ENCODE data around the gene STARD13.
"Not testable (repeated sequence)": the region's sequence is repeated elsewhere in the genome, so short reads cannot be mapped to it uniquely, and the experiment has no call there.

The STARD13 gene

DNA sequence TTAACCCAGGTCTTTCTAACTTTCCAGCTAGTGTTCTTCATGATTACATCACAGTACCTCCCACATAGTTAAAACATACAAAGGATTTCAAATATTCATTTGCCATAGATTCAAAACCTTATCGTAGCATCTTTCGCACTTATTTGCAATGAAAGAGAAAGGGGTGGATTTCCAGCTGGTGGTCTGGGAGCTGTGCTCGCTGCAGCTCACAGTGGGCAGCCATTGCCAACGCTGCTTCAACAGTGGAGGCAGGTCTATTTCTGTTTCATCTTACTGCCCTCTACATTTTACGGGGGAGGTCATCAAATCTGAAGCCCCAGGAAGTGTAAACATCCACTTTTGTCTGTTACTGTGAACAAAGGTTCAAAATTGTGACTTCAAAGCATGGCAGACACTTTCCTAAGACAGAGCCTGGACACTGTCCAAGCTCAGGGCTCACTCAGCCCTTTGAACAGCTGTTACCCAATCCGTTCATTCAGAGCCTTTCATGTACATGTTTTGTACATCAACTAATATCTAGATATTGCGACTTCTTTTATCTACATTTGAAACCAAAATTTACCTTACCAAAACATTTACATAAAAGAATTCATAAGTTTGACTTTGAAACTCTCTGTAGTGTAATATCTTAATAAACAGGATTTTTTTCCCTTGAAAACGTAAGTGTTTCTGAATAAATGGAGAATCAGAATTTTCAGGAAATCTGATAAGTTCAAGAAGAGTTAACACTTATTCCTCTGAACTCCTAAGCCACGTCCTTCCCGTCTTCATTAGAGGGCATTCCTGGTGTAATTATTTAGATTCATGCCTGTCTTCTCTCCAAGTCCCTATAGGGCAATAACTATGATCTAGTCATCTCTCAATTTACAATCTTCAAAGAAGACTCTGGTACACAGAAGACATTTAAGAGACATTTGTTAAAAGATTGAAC, 25.1 kb downstream of the STARD13 start:
- H3K27ac ChIP-seq = no peak overlapping the region
- DNase-seq (ENCODE audit: low read depth, low spot score) = no peak

- DNase-seq (ENCODE audit: low read depth, low spot score) = no peak
- H3K27ac ChIP-seq = no peak overlapping the region
Observed at GRCh38 chr13:33259296-33259695, 26.3 kb downstream of the STARD13 start.

GRCh38 chr13:33258808-33259193, 26.8 kb downstream of the STARD13 start:
- H3K27ac ChIP-seq = no peak overlapping the region
- no peak for DNase-seq (ENCODE audit: low read depth, low spot score)

DNA sequence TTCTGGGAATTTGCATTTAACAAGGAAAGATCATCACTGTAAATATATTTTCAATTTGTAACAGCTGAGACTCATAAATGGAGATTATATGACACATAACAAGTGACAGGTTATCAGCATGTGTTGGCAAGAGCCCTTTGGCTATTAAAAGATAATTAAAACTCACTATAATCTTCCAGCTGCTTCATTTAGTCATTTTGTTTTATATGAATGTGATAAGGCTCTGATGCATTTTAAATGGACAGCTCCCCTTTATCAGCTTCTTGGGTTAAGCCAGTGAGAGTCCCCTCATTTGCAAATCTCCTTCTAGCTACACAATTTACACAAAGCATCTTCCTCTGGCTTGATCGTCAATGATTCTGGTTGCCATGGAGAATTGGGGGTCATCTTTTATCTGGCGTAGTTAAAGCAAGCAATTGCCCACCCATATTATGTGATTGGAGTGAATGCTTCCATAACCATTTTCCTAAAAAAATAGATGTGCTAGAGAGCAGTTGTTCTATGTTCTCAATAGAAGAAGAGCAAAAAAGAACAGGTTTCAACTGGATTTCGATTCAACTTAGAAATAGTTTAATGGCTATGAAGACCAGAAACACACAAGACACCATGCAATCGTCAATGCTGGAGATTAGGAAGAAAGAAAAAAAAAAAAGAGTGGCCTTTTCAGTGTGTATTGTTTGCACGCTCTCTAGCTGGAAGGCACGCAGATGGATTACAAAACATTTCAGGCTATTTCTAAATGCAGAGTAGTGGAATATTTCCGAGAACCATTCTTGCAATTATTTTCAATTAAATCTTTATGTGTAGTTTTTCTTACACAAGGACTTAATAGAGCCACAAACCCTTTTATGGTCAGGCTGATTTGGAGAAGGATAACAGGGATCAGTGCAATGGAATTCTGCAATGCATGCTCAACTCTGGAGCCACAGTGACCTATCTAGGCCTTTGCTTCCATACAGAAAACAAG, 27.4 kb downstream of the STARD13 start:
- no peak for DNase-seq (ENCODE audit: low read depth, low spot score)
- H3K27ac ChIP-seq = no peak overlapping the region

DNA sequence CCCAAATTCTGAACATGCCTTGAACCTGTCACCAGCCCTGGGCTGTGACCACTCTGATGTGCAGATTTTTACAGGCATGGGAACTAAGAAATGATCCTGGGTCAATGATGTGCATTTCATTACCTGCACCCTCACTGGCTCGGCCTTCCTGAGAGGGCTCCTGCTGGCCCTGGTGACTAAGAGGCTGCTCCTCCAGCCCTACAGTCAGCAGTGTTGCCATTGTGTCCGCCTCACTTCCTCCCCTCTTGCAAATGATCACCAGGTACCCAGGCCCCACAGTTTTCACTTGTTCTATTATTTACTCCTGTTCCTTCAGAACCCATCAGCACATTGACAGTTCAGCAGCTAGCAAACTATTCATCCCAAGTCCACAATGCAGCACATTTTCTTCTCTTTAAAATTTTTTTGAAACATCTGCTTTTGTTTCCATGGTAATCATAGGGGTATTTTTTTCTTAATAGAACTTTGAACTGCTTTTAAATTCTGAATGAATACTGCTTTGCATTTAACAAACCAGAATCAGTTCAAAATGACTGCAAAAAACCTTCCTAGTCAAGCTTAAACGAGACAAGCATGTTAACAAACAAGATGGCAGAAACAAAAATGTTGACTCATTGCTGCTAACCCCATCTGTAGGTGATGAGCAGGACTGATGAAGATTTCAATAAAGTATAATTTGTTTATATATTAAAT, 29.3 kb downstream of the STARD13 start:
- DNase-seq (ENCODE audit: low read depth, low spot score) = no peak
- H3K27ac ChIP-seq = no peak overlapping the region

DNA sequence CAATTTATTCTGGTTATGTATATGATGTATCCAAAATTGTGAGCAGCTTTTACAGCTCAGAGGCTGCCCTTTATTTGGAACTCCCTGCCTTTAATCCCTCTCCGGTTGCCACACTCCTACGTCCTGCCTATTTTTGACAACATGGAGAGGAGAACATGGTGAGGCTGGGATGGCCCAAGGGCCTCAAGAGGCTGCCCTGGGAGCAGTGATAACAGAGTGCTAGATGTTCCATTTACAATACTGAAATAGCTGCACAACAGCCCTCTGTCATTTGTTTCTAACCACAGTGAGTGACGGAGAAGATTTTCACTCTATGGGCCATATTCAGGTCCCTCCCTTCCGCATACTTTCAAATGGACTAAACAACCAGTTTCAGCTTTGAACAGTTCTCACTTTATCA, 33.4 kb downstream of the STARD13 start:
- peak overlapping the region; percentile 48 for H3K27ac ChIP-seq
- no peak for DNase-seq (ENCODE audit: low read depth, low spot score)

DNA sequence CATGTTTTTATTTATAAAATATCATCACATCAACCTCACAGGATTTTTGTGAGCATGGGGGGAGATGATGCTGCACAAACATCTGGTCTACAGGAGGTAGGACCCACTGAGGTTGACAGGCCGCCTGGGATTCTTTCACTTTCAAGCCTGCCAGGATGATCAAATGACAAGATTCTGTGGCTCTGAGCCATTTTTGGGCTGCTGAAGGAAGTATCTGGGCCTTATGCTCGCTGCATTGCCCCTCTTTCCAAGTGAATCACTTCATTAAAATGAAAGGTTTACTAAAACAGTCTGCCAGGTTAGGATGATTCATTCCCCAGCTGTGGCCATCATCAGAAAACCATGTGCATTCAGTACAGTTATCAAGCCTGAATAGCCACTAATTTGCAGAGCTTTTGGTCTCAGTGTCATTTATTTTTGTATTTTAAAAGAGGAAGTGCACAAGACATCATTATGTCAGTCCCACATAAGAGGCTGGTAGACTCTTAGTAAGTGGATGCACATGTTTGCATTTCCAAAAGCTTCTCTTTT, 34.4 kb downstream of the STARD13 start:
- DNase-seq (ENCODE audit: low read depth, low spot score) = peak; percentile 37
- H3K27ac ChIP-seq = peak overlapping the region; percentile 48

DNA sequence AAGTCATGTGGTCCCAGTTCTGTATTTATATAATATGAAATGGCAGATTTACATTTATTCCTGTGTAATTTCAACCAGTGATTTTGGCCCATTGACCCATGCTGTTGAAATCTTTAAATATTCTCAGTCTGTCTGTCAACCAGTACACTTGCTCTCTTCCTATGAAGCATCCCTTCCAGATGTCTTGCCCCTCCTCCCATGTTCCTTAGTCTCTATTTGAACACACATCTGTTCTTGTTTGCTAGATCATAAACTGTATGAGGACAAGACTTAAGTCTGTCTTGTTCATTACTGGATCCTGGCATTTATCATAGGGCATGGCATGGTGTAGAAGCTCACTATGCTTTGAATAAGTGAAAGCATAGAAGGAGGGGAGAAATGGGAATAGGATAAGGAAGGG, 34.9 kb downstream of the STARD13 start:
- H3K27ac ChIP-seq = peak overlapping the region; percentile 48
- DNase-seq (ENCODE audit: low read depth, low spot score) = no peak

- DNase-seq (ENCODE audit: low read depth, low spot score) = no peak
- peak overlapping the region; percentile 20 for H3K27ac ChIP-seq
Observed at GRCh38 chr13:33249894-33250293, 35.7 kb downstream of the STARD13 start.

DNA sequence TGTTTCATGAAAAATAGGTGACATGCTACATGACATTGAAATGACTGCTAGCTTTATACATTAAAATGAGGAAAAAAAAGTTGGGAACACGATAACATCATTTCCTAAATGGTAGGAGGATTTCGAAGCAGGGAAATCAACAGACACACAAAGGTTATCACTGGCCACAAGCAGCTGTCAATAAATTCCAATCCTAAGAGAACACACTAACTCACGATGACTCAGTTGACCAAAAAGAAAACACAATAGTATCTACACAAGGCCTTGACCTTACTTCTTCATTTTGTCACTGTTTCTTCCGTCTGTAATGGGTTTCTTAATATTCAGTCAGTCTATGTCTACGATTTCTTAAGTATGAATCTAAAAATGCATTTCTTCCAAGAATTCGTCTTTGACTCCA, 36.5 kb downstream of the STARD13 start:
- H3K27ac ChIP-seq = peak overlapping the region; percentile 20
- DNase-seq (ENCODE audit: low read depth, low spot score) = no peak

DNA sequence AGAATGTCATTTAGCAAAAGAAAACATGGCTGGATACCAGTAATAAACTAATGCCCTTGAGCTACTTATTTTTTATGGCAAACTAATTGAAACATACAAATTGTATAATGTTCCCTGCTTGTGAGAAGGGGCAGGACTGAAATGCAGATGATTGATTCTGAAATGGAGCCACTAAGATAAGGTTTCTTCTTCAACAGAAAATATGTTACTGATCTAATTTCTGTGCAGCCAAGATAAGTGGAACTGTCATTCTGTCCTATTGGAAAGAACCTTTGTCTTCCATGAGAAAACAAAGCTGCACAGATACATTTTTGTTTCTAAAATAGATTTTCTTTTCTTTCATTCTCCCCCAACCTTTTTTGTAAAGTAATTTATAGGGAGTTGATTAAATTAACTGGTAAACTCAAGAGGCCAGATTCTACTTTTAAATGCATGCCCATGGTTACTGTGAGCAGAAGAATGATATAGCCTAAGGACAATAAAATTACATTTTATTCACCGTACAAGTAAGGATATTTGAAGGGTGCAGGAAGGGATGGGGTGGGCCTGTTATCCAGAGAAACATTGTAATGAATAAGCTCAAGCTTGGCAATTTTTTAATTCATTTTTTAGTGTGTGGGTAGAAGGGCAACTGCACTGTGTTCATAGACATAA, 39.9 kb downstream of the STARD13 start:
- H3K27ac ChIP-seq = peak overlapping the region; percentile 43
- DNase-seq (ENCODE audit: low read depth, low spot score) = no peak

DNA sequence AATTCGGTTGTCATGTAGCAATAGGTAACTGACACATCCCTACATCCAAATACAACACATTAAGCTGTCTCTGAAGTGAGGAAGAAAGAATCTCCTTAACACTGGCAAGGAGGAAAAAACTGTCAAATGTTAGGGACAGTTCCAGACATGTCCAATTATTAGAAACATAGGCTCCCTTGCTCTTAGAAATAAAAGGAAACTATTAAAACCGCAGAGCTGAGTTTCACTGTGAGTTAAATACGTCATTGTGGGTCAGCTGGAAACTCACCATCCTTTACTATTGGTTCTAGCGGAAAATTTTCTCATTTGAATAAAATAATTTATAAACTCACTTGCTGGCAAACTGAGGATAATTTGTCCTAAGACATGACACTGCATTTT, 40.7 kb downstream of the STARD13 start:
- DNase-seq (ENCODE audit: low read depth, low spot score) = peak; percentile 36
- peak overlapping the region; percentile 43 for H3K27ac ChIP-seq

DNA sequence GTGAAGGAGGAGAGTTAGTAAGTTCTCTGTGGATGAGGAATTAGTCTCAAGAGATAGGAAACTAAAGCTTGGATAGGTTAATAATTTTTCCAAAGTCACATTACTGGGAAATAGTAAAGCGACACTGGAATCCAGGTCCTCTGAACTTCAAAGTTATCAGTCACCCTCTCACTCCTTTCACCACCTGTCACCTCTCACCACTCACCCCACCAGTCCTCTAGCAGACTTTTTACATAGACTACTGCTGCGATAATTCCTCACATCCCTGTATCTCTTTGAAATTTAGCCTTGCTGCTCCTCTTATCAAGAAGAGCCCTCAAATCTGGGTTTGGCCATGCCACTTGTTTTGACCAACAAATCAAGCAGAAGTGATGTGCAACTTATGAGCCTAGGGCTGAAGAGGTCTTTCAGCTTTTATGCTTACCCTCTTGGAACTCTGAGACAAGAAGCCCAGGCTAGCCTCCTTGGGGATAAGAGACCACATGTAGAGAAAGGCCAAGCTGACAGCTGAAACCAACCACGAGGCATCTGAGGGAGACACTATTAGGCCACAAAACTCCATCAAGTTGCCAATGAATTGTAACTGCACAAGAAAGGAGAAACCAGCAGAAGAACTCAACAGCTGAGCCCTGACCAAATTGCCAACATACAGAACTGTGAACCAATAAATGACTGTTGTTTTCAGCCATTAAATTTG, 41.2 kb downstream of the STARD13 start:
- DNase-seq (ENCODE audit: low read depth, low spot score) = no peak
- H3K27ac ChIP-seq = peak overlapping the region; percentile 43

DNA sequence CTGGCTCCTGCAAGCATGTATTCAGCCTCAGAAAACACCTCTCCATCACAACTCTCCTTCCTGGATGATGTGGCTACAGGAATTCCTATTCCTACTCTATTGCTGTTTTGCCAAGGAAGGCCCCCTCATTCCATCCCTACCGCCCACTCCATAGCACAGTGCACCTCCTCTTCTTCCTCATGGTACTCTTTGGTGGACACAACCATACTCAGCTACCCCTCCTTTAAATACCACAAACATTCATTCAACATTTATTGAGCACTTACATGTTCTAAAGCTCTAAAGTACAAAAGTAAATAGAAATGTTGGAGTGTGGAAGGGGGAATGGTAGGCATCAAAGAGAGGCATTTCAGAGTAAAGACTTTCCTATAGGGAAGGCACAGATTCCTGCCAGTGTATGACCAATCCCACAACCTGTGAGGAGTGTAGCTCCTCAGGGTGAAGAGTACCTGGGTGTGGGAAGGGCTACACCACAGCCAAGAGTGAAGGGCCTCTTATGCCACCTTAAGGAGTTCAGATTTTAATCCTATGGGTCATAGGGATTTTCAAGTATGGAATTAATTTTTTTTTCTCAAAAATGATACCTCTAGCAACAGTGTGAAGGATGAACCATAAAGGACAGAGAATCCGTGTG, 42.5 kb downstream of the STARD13 start:
- no peak overlapping the region for H3K27ac ChIP-seq
- no peak for DNase-seq (ENCODE audit: low read depth, low spot score)

DNA sequence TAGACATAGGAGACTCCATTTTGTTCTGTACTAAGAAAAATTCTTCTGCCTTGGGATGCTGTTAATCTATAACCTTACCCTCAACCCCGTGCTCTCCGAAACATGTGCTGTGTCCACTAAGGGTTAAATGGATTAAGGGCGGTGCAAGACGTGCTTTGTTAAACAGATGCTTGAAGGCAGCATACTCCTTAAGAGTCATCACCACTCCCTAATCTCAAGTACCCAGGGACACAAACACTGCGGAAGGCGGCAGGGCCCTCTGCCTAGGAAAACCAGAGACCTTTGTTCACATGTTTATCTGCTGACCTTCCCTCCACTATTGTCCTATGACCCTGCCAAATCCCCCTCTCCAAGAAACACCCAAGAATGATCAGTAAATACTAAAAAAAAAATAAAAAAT, 43.2 kb downstream of the STARD13 start:
- not testable (repeated sequence) for H3K27ac ChIP-seq

DNA sequence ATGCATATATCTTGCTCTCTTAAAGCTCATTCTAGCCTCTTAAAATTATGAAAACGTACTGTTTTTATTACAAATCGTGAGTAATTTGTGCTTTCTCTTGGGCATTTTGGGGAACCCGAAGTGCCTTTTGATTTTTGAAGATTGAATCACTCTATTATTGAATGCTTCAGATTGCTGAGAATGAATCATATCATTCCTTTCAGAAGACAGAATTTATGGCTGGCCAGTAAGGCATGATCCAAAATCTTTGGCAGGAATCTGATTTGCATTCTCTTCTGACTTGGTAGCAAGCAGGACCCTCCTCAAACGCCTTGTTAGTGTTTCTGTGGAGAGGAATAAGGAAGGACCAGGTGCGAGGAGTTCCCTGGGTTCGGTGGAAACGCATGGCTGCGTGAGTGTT, 49.5 kb downstream of the STARD13 start:
- peak overlapping the region; percentile 49 for H3K27ac ChIP-seq
- no peak for DNase-seq (ENCODE audit: low read depth, low spot score)

More for the DNA sequence above, 43.2 kb downstream of the STARD13 start:
- not testable (repeated sequence) for DNase-seq (ENCODE audit: low read depth, low spot score)

DNA sequence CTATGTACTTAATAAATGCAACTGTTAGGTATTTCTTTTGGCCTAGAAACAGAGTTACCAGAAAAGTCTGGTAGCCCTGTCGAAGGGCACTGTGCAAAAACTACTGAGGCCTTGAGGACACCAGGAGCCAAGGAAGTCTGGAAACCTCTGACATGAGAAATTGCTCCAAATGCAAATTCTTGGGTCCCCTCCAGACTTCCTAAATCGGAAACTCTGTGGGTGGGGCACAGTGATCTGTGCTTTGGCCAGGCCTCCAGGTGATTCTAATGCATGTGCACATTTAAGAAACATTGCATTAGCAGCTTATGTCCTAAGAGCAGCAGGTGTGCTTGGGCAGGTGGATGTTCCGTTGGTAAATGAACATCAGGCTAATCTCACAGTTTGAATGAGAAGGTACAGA, 50.0 kb downstream of the STARD13 start:
- peak overlapping the region; percentile 49 for H3K27ac ChIP-seq

DNA sequence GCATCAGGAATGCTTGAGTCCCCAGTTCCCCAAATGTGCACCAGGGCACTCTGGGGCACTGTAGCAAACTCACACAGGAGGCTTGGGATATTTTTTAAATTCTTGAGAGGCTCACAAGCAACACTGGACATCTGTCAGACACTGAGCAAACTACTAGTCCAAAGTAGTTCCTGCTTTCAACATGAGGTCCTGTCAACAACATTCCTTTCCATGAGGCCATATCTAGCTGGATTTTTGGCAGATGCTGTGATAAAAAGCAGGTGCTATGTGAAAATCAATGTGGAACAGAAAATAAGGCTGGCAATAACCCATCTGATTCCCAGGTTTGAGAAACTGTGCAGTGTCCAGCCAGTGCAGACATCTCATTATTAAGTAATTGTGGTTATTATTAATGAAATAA, 50.5 kb downstream of the STARD13 start:
- DNase-seq (ENCODE audit: low read depth, low spot score) = no peak

More for the DNA sequence above, 50.0 kb downstream of the STARD13 start:
- DNase-seq (ENCODE audit: low read depth, low spot score) = no peak

DNA sequence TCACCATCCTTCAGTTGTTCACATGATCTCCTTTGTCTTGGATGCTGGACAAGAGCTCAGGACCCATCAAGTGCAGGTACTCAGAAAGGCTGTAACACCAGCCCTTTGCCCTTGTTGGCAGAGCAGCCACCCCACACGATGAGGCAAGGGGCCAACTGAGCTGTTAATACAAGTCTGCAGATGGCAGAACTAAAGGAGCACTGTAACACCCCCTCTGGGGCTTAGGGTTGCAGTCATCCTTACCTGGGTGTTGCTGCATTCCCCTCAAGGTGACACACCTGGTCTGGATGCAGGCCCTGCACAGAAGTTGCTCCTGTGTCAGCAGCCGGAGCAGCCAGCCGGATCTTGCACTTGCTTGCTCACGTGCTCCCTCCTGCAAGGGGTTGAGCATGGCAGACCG, 52.0 kb downstream of the STARD13 start:
- H3K27ac ChIP-seq = peak overlapping the region; percentile 3
- DNase-seq (ENCODE audit: low read depth, low spot score) = no peak

More for the DNA sequence above, 50.5 kb downstream of the STARD13 start:
- peak overlapping the region; percentile 49 for H3K27ac ChIP-seq
